GM23338 (cell line): ENCODE results near the gene MPHOSPH9. TPM values are rescaled to one million over a fixed set of nuclear protein-coding genes. Genes with fewer than 3 reads are reported as not detected.
A peak's percentile ranks its signal among the peaks of the same experiment; 100 is the strongest.

Experiments
- ATAC-seq: fragments of 200-7000 bp; cut with Tn5 transposase; 3 replicates; pipeline ENCODE4 v1.9.1; 2020
- DNase-seq: peaks from one replicate; pipeline ENCODE4 v3.0.0-alpha.2; 2015; ENCODE audit warnings: low spot score
- H2AFZ ChIP-seq: fragments of 200-600 bp; sonication (generic); 2 replicates; pipeline ENCODE4 v1.8.0; 2016; ENCODE audit warnings: antibody characterized with exemption, mild to moderate bottlenecking, moderate library complexity
- H3F3A ChIP-seq: fragments of 200-600 bp; sonication (generic); replicated peaks from 2 replicates; pipeline ENCODE4 v1.8.0; 2017; ENCODE audit warnings: antibody characterized with exemption, mixed run types, low read depth
- H3K27ac ChIP-seq: fragments of 200-600 bp; sonication (generic); 2 replicates; pipeline ENCODE4 v1.6.1; 2016; ENCODE audit warnings: low read depth
- H3K27me3 ChIP-seq: fragments of 200-600 bp; sonication (generic); 2 replicates; pipeline ENCODE4 v1.8.0; 2016; ENCODE audit warnings: mild to moderate bottlenecking, mixed run types, moderate library complexity; ENCODE audit not compliant: insufficient read depth
- H3K36me3 ChIP-seq: fragments of 200-600 bp; sonication (generic); 2 replicates; pipeline ENCODE4 v1.8.0; 2016; ENCODE audit warnings: mild to moderate bottlenecking; ENCODE audit not compliant: insufficient read depth
- H3K4me1 ChIP-seq: fragments of 200-600 bp; sonication (generic); 2 replicates; pipeline ENCODE4 v1.8.0; 2016; ENCODE audit warnings: mild to moderate bottlenecking, moderate library complexity; ENCODE audit not compliant: insufficient read depth
- H3K4me2 ChIP-seq: fragments of 200-600 bp; sonication (generic); 2 replicates; pipeline ENCODE4 v1.7.1; 2017; ENCODE audit warnings: mixed run types
- H3K4me3 ChIP-seq: fragments of 200-600 bp; sonication (generic); 2 replicates; pipeline ENCODE4 v1.6.1; 2016; ENCODE audit warnings: mixed run types
- H3K79me2 ChIP-seq: fragments of 200-600 bp; sonication (generic); replicated peaks from 2 replicates; pipeline ENCODE4 v1.8.0; 2017; ENCODE audit warnings: mild to moderate bottlenecking; ENCODE audit not compliant: insufficient read depth
- H3K9me2 ChIP-seq: fragments of 200-600 bp; sonication (generic); 2 replicates; pipeline ENCODE4 v1.8.0; 2017; ENCODE audit not compliant: insufficient read depth
- H4K20me1 ChIP-seq: fragments of 200-600 bp; sonication (generic); replicated peaks from 2 replicates; pipeline ENCODE4 v1.8.0; 2017; ENCODE audit warnings: mild to moderate bottlenecking; ENCODE audit not compliant: insufficient read depth
- H3K27ac Mint-ChIP-seq: 2 replicates; pipeline ENCODE4 v1.8.0; 2020; ENCODE audit warnings: inconsistent platforms, mild to moderate bottlenecking, moderate library complexity, mixed read lengths
- H3K27me3 Mint-ChIP-seq: 3 replicates; pipeline ENCODE4 v1.8.0; 2022; ENCODE audit warnings: low read depth, mild to moderate bottlenecking, moderate library complexity, mixed read lengths, inconsistent platforms; ENCODE audit not compliant: insufficient read depth, poor library complexity
- H3K36me3 Mint-ChIP-seq: 3 replicates; pipeline ENCODE4 v1.8.0; 2021; ENCODE audit warnings: low read depth, mild to moderate bottlenecking, inconsistent platforms, moderate library complexity, mixed read lengths
- H3K4me1 Mint-ChIP-seq: 3 replicates; pipeline ENCODE4 v1.8.0; 2020; ENCODE audit warnings: mild to moderate bottlenecking, inconsistent platforms, mixed read lengths
- H3K4me3 Mint-ChIP-seq: 3 replicates; pipeline ENCODE4 v1.8.0; 2021; ENCODE audit warnings: moderate library complexity, mild to moderate bottlenecking, inconsistent platforms, mixed read lengths
- H3K9me3 Mint-ChIP-seq: 3 replicates; pipeline ENCODE4 v1.8.0; 2020; ENCODE audit warnings: moderate library complexity, mild to moderate bottlenecking, inconsistent platforms, mixed read lengths
- CREB1 ChIP-seq: fragments of 250-450 bp; sonication (Bioruptor Pico); IDR thresholded peaks from 2 replicates; pipeline ENCODE4 v1.5.0; 2020; ENCODE audit warnings: low read depth, mild to moderate bottlenecking, moderate library complexity
- CTCF ChIP-seq, 2 experiments: fragments of 200-600 bp in 1 of 2; sonication (generic) in 1 of 2; conservative IDR thresholded peaks; 2 replicates each; pipeline versions ENCODE4 v1.5.1 to v1.6.1; 2016 to 2017; ENCODE audit warnings: antibody characterized with exemption in 2 of 2, low read depth in 2 of 2, mild to moderate bottlenecking in 2 of 2, moderate library complexity in 1 of 2
- ETS1 ChIP-seq: IDR thresholded peaks from 2 replicates; pipeline ENCODE4 v1.6.1; 2016; ENCODE audit warnings: antibody characterized with exemption
- EZH2phosphoT487 ChIP-seq: fragments of 200-600 bp; sonication (generic); IDR thresholded peaks from one replicate; pipeline ENCODE4 v1.8.1; 2018; ENCODE audit warnings: antibody characterized with exemption; ENCODE audit not compliant: unreplicated experiment
- JUNB ChIP-seq: IDR thresholded peaks from one replicate; pipeline ENCODE4 v1.6.1; 2016; ENCODE audit warnings: antibody characterized with exemption; ENCODE audit not compliant: unreplicated experiment
- NANOG ChIP-seq: IDR thresholded peaks from 2 replicates; pipeline ENCODE4 v1.6.1; 2016; ENCODE audit warnings: antibody characterized with exemption, borderline replicate concordance
- POLR2AphosphoS5 ChIP-seq: IDR thresholded peaks from 2 replicates; pipeline ENCODE4 v1.6.1; 2016; ENCODE audit warnings: antibody characterized with exemption, low read depth
- REST ChIP-seq: IDR thresholded peaks from one replicate; pipeline ENCODE4 v1.6.1; 2018; ENCODE audit warnings: antibody characterized with exemption; ENCODE audit not compliant: unreplicated experiment
- STAT1 ChIP-seq: IDR thresholded peaks from one replicate; pipeline ENCODE4 v1.6.1; 2016; ENCODE audit warnings: antibody characterized with exemption; ENCODE audit not compliant: unreplicated experiment
- ZNF114 ChIP-seq: fragments of 250-450 bp; sonication (Bioruptor Pico); IDR thresholded peaks from 2 replicates; pipeline ENCODE4 v1.5.0; 2020; ENCODE audit warnings: mild to moderate bottlenecking, moderate library complexity
- polyA plus RNA-seq: library from polyadenylated mRNA; unstranded; fragments of >200 nt; fragmentation: Nextera tagmentation; extraction: Ambion mirVana; gene quantifications from 2 replicates; pipeline ENCODE4 v1.2.1, GENCODE V29; 2016
- total RNA-seq: library from RNA; depleted of rRNA; stranded (reverse); fragments of >200 nt; shearing (Covaris generic); gene quantifications from 2 replicates; pipeline ENCODE4 v1.2.3, GENCODE V29; 2014

MPHOSPH9 gene
- total and polyA plus RNA-seq, 2 experiments from 2014 or later, result 30.5 to 77.9 TPM

- TF ChIP-seq REST (no peak), NANOG (no peak), POLR2AphosphoS5 (no peak), ZNF114 (CRISPR knock-in tag) (no peak), CTCF (conservative IDR thresholded peaks at IDR 0.05; ENCODE audit: low read depth in 2 of 2) (no peak), EZH2phosphoT487 (no peak)
Observed at GRCh38 chr12:123105211-123105826, 127.6 kb downstream of the MPHOSPH9 start (continued).

GRCh38 chr12:123104809-123105208 lies 128.1 kb downstream of the MPHOSPH9 start:
- Histone ChIP-seq H3K27ac (peak overlapping the region; percentile 85), H3K36me3 (no peaks in the 10 kb centered on the region), H3K4me1 (peaks cover 52% of the 10 kb centered on the region), H3F3A (no peaks in the 10 kb centered on the region; the same call in 1 of the 2 replicates), H2AFZ (peak overlapping the region; percentile 3; the same call in 1 of the 2 replicates), H4K20me1 (no peaks in the 10 kb centered on the region), H3K9me2 (no peaks in the 10 kb centered on the region), H3K4me3 (no peak overlapping the region; the same call in 1 of the 2 replicates), H3K27me3 (no peaks in the 10 kb centered on the region), H3K79me2 (no peaks in the 10 kb centered on the region), H3K4me2 (peak overlapping the region; percentile 55; the same call in 1 of the 2 replicates)
- peaks cover 12% of the 10 kb centered on the region for H3K27me3 Mint-ChIP-seq
- DNase-seq (no peak), ATAC-seq (no peak)
- no peak overlapping the region; the same call in 2 of the 3 replicates for H3K4me3 Mint-ChIP-seq
- TF ChIP-seq JUNB (no peak), STAT1 (no peak), ETS1 (no peak), CREB1 (no peak), ZNF114 (CRISPR knock-in tag) (no peak), EZH2phosphoT487 (no peak), POLR2AphosphoS5 (no peak), REST (no peak), CTCF (conservative IDR thresholded peaks at IDR 0.05; ENCODE audit: low read depth in 2 of 2) (no peak)
- peak overlapping the region; percentile 2; the same call in 1 of the 2 replicates for H3K27ac Mint-ChIP-seq
- no peaks in the 10 kb centered on the region; the same call in 2 of the 3 replicates for H3K36me3 Mint-ChIP-seq
- peaks cover 57% of the 10 kb centered on the region for H3K4me1 Mint-ChIP-seq
- no peaks in the 10 kb centered on the region for H3K9me3 Mint-ChIP-seq
